ENCODE results near the gene CUL4A.

GRCh38 chr13:113171250-113172125, 37.9 kb upstream of the CUL4A start:
- no peak for TF ChIP-seq CTCF (IDR thresholded peaks at IDR 0.05; ENCODE audit: low read depth, low read length, poor library complexity, severe bottlenecking)
- TF ChIP-seq EZH2phosphoT487 (IDR thresholded peaks at IDR 0.05; ENCODE audit: borderline replicate concordance, low read length): no peak
